ENCODE measurements around the gene SOHLH1. TPM values are rescaled to one million over a fixed set of nuclear protein-coding genes. Genes with fewer than 3 reads are reported as not detected.
A peak's percentile ranks its signal among the peaks of the same experiment; 100 is the strongest.

Gene SOHLH1
- total and polyA plus RNA-seq, 10 donors = 0.07 to 0.10 TPM; not detected in 8

DNA sequence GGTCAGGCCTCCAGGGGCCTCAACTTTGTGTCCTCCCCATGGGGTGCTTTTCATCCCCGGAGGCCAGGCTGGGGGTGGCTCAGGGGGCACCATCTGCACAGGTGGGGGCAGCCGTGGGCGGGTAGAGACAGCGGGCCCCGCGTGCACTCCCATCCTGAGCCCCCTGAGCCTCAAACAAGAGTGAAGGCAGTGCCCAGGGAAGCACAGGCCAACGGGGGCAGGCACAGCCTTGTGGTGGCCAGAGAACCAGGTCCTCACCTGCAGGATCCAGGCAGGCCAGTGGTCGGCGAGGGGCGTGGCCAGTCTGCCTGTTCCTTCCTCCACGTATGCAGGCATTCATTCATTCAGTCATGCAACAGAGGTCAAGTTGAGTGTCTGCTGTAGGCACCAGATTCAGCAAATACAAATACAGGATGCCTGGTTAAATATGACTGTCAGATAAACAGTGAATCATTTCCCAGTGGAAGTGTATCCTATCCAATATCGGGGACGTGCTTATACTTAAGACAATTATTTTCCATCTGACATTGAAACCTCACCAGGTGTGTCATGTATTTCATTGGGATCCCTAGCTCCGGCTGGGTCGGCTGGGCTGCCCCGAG is 25.0 kb upstream of the SOHLH1 start:
- Histone ChIP-seq H3K4me1 (peaks cover 0 to 66% (median 12%) of the 10 kb centered on the region in 6 donors), H3K4me3 (no peak overlapping the region), H3K9me3 (no peaks in the 10 kb centered on the region), H3K27me3 (replicated peaks in 1 of 7) (peaks cover 0 to 46% (median 0%) of the 10 kb centered on the region in 7 donors), H3K27ac (peak overlapping the region in 5 of 8 donors; percentile 28 to 71 (median 51)), H3K36me3 (peaks cover 0 to 2% (median 0%) of the 10 kb centered on the region in 6 donors)
- 46 to 68% (median 64%) methylated on average over 11 to 16 of the region's 16 CpGs for WGBS, 5 donors
- no peak for DNase-seq
- TF ChIP-seq, protein P1, sequence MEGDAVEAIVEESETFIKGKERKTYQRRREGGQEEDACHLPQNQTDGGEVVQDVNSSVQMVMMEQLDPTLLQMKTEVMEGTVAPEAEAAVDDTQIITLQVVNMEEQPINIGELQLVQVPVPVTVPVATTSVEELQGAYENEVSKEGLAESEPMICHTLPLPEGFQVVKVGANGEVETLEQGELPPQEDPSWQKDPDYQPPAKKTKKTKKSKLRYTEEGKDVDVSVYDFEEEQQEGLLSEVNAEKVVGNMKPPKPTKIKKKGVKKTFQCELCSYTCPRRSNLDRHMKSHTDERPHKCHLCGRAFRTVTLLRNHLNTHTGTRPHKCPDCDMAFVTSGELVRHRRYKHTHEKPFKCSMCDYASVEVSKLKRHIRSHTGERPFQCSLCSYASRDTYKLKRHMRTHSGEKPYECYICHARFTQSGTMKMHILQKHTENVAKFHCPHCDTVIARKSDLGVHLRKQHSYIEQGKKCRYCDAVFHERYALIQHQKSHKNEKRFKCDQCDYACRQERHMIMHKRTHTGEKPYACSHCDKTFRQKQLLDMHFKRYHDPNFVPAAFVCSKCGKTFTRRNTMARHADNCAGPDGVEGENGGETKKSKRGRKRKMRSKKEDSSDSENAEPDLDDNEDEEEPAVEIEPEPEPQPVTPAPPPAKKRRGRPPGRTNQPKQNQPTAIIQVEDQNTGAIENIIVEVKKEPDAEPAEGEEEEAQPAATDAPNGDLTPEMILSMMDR (IDR thresholded peaks at IDR 0.05 in 8 of 11, conservative IDR thresholded peaks at IDR 0.05 in 3 of 11) = no peak
- TF ChIP-seq POLR2A (IDR thresholded peaks at IDR 0.05) (no peak), POLR2AphosphoS5 (IDR thresholded peaks at IDR 0.05) (peak in 1 of 3 donors; percentile 47)
- intact Hi-C loops (cut with DNase I; ENCODE audit: low total_unique reads) = no loop called here

DNA sequence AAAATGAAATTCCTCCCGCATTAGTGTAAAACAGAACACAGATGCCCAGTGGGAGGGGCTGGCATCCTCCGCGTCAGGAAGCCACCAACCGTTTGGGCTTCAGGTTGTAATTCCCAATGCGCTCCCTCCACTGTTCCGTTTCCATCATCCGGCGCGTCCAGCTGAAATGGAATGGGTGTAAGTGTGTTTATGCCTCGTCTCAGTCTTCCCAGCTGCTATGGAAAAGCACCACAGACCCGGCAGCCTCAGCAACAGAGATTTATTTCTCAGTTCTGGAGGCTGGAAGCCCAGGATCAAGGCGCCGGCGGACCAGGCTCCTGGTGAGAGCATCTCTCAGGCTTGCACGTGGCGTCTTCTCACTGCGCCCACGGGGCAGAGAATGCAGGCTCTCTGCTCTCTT is 23.1 kb upstream of the SOHLH1 start:
- intact Hi-C loops (cut with DNase I; ENCODE audit: low total_unique reads) = no loop called here
- no peak for DNase-seq
- Histone ChIP-seq H3K4me1 (peaks cover 0 to 86% (median 17%) of the 10 kb centered on the region in 6 donors), H3K27ac (no peak overlapping the region), H3K36me3 (no peaks in the 10 kb centered on the region), H3K9me3 (no peaks in the 10 kb centered on the region), H3K4me3 (no peak overlapping the region), H3K27me3 (replicated peaks in 1 of 7) (peaks cover 0 to 53% (median 0%) of the 10 kb centered on the region in 7 donors)
- WGBS, 5 donors = 76 to 87% (median 81%) methylated on average over 17 to 18 of the region's 18 CpGs
- TF ChIP-seq POLR2A (IDR thresholded peaks at IDR 0.05) = no peak
- TF ChIP-seq, protein P1 (IDR thresholded peaks at IDR 0.05 in 8 of 11, conservative IDR thresholded peaks at IDR 0.05 in 3 of 11) = no peak
- no peak for TF ChIP-seq POLR2AphosphoS5 (IDR thresholded peaks at IDR 0.05)

DNA sequence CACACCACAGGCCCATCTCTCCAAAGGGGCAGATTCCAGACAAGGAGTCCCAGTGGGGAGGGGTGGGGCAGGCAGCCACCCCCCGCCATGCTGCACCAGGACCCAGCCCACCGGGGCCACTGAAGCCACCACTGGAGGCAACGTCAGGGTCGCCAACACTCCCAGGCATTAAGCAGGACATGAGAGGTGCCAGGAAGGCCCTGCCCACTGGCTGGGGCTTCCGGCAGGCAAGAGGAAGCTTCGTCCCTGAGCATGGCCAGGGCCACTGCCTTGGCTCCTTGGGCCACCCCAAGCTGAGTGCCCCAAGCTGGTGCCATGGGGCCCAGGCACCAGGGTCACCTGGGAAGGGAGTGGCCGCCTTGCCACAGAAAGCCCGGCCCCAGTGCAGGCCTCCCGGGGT is 20.2 kb upstream of the SOHLH1 start:
- H3K27me3 ChIP-seq (replicated peaks in 1 of 7) = peaks cover 3 to 76% (median 11%) of the 10 kb centered on the region in 7 donors

DNA sequence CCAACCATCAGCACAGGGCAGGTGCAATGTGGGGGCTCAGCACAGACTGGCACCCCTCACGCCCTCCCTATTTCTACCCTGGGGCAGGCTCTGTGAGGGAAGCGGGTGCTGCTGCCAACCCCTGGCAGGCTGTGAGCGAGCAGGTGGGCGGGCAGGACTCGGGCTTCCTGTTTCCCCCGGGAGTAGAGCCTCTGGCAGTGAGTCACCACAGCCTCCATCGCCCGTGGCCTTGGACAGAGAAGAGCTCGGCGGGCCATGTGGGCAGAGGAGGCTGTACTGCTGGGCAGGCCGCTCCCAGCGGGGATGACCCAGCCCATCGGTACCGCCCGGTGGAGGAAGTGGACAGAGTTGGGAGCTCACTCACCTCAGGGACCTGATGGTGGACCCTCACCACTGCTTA is 19.3 kb upstream of the SOHLH1 start:
- peak; percentile 88 for DNase-seq

More for the DNA sequence above, 20.2 kb upstream of the SOHLH1 start:
- DNase-seq = no peak
- WGBS, 5 donors = 52 to 70% (median 66%) methylated on average over 3 to 9 of the region's 9 CpGs
- H3K27ac ChIP-seq = peak overlapping the region in 5 of 8 donors; percentile 54 to 81 (median 72)
- no peaks in the 10 kb centered on the region for H3K9me3 ChIP-seq
- peaks cover 0 to 83% (median 21%) of the 10 kb centered on the region in 6 donors for H3K4me1 ChIP-seq
- H3K36me3 ChIP-seq = no peaks in the 10 kb centered on the region
- no peak overlapping the region for H3K4me3 ChIP-seq
- TF ChIP-seq POLR2AphosphoS5 (IDR thresholded peaks at IDR 0.05) = peak; percentile 41 to 85 (median 64)
- TF ChIP-seq, protein P1 (IDR thresholded peaks at IDR 0.05 in 8 of 11, conservative IDR thresholded peaks at IDR 0.05 in 3 of 11) = no peak
- intact Hi-C loops (cut with DNase I; ENCODE audit: low total_unique reads) = no loop called here

More for the DNA sequence above, 19.3 kb upstream of the SOHLH1 start:
- Histone ChIP-seq H3K4me3 (no peak overlapping the region), H3K4me1 (peaks cover 0 to 80% (median 18%) of the 10 kb centered on the region in 6 donors), H3K9me3 (no peaks in the 10 kb centered on the region), H3K27me3 (replicated peaks in 1 of 7) (peaks cover 3 to 83% (median 11%) of the 10 kb centered on the region in 7 donors), H3K27ac (peak overlapping the region in 5 of 8 donors; percentile 54 to 81 (median 72)), H3K36me3 (no peaks in the 10 kb centered on the region)
- intact Hi-C loops (cut with DNase I; ENCODE audit: low total_unique reads) = no loop called here
- TF ChIP-seq POLR2A (IDR thresholded peaks at IDR 0.05) (no peak), POLR2AphosphoS5 (IDR thresholded peaks at IDR 0.05) (peak; percentile 53 to 77 (median 53))
- 48 to 84% (median 58%) methylated on average over 3 to 15 of the region's 15 CpGs for WGBS, 5 donors

Data from spleen (tissue), 11 donors.